ENCODE results near the gene AFP. TPM values are rescaled to one million over a fixed set of nuclear protein-coding genes. Genes with fewer than 3 reads are reported as not detected.

Gene AFP
- polyA plus RNA-seq, 1 donor (not counting 4 experiments of a cell fraction or from before 2014, with no cell fraction given) = 1.8 TPM

- dilution Hi-C loops (cut with MboI; ENCODE audit: extremely low pct_ligation_motif_present, low sequenced_read_pairs) = no loop called here
- no peak for FAIRE-seq
These were observed 23.0 kb downstream of the AFP start for GRCh38 chr4:73459048-73459421.

GRCh38 chr4:73460913-73461522, 25.0 kb downstream of the AFP start:
- no peaks in the 10 kb centered on the region for H3K27me3 ChIP-seq (ENCODE audit: control insufficient read depth, extremely low read depth, insufficient read depth, low read length)
- no peak overlapping the region for H3K4me2 ChIP-seq (ENCODE audit: control insufficient read depth, extremely low read depth, insufficient read depth, low read depth, low read length)
- no peak overlapping the region for H2AFZ ChIP-seq (ENCODE audit: control insufficient read depth, low read length)
- no peak for DNase-seq (ENCODE audit: low read depth, low spot score)
- H3K4me1 ChIP-seq (ENCODE audit: control insufficient read depth, extremely low read depth, insufficient read depth, low read length) = no peaks in the 10 kb centered on the region
- no peak overlapping the region for H3K27ac ChIP-seq (ENCODE audit: control insufficient read depth, insufficient read depth, low read length)
- H3K9me3 ChIP-seq (ENCODE audit: control insufficient read depth, low read depth, low read length) = no peaks in the 10 kb centered on the region
- no peak for TF ChIP-seq EZH2 (IDR thresholded peaks at IDR 0.05; ENCODE audit: low read length)
- TF ChIP-seq CTCF (optimal IDR thresholded peaks at IDR 0.05 in 1 of 3, IDR thresholded peaks at IDR 0.05 in 1 of 3, conservative IDR thresholded peaks at IDR 0.05 in 1 of 3; ENCODE audit: extremely low read depth in 1 of 3, insufficient read depth in 2 of 3, low read length in 3 of 3) = no peak
- H3K36me3 ChIP-seq (ENCODE audit: control insufficient read depth in 2 of 2, extremely low read depth in 1 of 2, insufficient read depth in 2 of 2, low read length in 2 of 2) = no peaks in the 10 kb centered on the region
- no peaks in the 10 kb centered on the region for H3K79me2 ChIP-seq (ENCODE audit: control insufficient read depth, insufficient read depth, low read length)
- H4K20me1 ChIP-seq (ENCODE audit: control insufficient read depth, extremely low read depth, insufficient read depth, low read length) = no peaks in the 10 kb centered on the region
- no peak overlapping the region for H3K4me3 ChIP-seq (ENCODE audit: control insufficient read depth in 2 of 3, extremely low read depth in 1 of 3, insufficient read depth in 2 of 3, low read depth in 1 of 3, low read length in 3 of 3)
- no peaks in the 10 kb centered on the region for H3K9me1 ChIP-seq (ENCODE audit: control insufficient read depth, extremely low read depth, insufficient read depth, low read length)
- FAIRE-seq = no peak
- dilution Hi-C loops (cut with MboI; ENCODE audit: extremely low pct_ligation_motif_present, low sequenced_read_pairs) = no loop called here
- no peak overlapping the region for H3K9ac ChIP-seq (ENCODE audit: control insufficient read depth, extremely low read depth, insufficient read depth, low read length)

More at GRCh38 chr4:73459048-73459421, 23.0 kb downstream of the AFP start:
- no peak overlapping the region for H2AFZ ChIP-seq (ENCODE audit: control insufficient read depth, low read length)
- H3K27me3 ChIP-seq (ENCODE audit: control insufficient read depth, extremely low read depth, insufficient read depth, low read length) = no peaks in the 10 kb centered on the region
- H3K36me3 ChIP-seq (ENCODE audit: control insufficient read depth in 2 of 2, extremely low read depth in 1 of 2, insufficient read depth in 2 of 2, low read length in 2 of 2) = no peaks in the 10 kb centered on the region
- TF ChIP-seq EZH2 (IDR thresholded peaks at IDR 0.05; ENCODE audit: low read length) (no peak), CTCF (optimal IDR thresholded peaks at IDR 0.05 in 1 of 3, IDR thresholded peaks at IDR 0.05 in 1 of 3, conservative IDR thresholded peaks at IDR 0.05 in 1 of 3; ENCODE audit: extremely low read depth in 1 of 3, insufficient read depth in 2 of 3, low read length in 3 of 3) (no peak)
- H4K20me1 ChIP-seq (ENCODE audit: control insufficient read depth, extremely low read depth, insufficient read depth, low read length) = no peaks in the 10 kb centered on the region
- H3K4me3 ChIP-seq (ENCODE audit: control insufficient read depth in 2 of 3, extremely low read depth in 1 of 3, insufficient read depth in 2 of 3, low read depth in 1 of 3, low read length in 3 of 3) = no peak overlapping the region
- DNase-seq (ENCODE audit: low read depth, low spot score) = no peak
- H3K79me2 ChIP-seq (ENCODE audit: control insufficient read depth, insufficient read depth, low read length) = no peaks in the 10 kb centered on the region
- H3K9me1 ChIP-seq (ENCODE audit: control insufficient read depth, extremely low read depth, insufficient read depth, low read length) = no peaks in the 10 kb centered on the region
- H3K4me1 ChIP-seq (ENCODE audit: control insufficient read depth, extremely low read depth, insufficient read depth, low read length) = no peaks in the 10 kb centered on the region
- no peak overlapping the region for H3K9ac ChIP-seq (ENCODE audit: control insufficient read depth, extremely low read depth, insufficient read depth, low read length)
- H3K4me2 ChIP-seq (ENCODE audit: control insufficient read depth, extremely low read depth, insufficient read depth, low read depth, low read length) = no peak overlapping the region
- H3K27ac ChIP-seq (ENCODE audit: control insufficient read depth, insufficient read depth, low read length) = no peak overlapping the region
- no peaks in the 10 kb centered on the region for H3K9me3 ChIP-seq (ENCODE audit: control insufficient read depth, low read depth, low read length)

All from keratinocyte (primary cell).